Measurements from ENCODE around the gene KLHL22. TPM values are rescaled to one million over a fixed set of nuclear protein-coding genes. Genes with fewer than 3 reads are reported as not detected.
"Not testable (repeated sequence)": the region's sequence is repeated elsewhere in the genome, so short reads cannot be mapped to it uniquely, and the experiment has no call there.

The KLHL22 gene
- total and polyA plus RNA-seq, 8 donors: 9.9 to 22.9 (median 13.2) TPM

- H3K36me3 ChIP-seq: no peaks in the 10 kb centered on the region
- FAIRE-seq (no peak), DNase-seq (peak; percentile 86 to 95 (median 88)), ATAC-seq (peak; percentile 91 to 97 (median 94))
- TF ChIP-seq CTCF (IDR thresholded peaks at IDR 0.05): no peak
- H3K9me3 ChIP-seq: no peaks in the 10 kb centered on the region
- peak within 1 kb of the TSS; percentile 81 to 98 (median 89) for H3K4me3 ChIP-seq
- no peaks in the 10 kb centered on the region for H3K27me3 ChIP-seq
- peak within 1 kb of the TSS; percentile 85 to 92 (median 88) for H3K27ac ChIP-seq
- 0 to 1% methylated on average over 54 to 58 of the region's 58 CpGs for WGBS, 2 donors
- intact Hi-C loops (cut with DNase I): no loop called here
- H3K4me1 ChIP-seq: peaks cover 0 to 26% (median 16%) of the 10 kb centered on the region in 3 donors
Measured at GRCh38 chr22:20507253-20508066, 11.9 kb upstream of the KLHL22 start, which contains the start of gene MED15. Gene MED15 (plus strand): TSS chr22:20507610. CDS start chr22:20507679, 69 bp downstream.

GRCh38 chr22:20506543-20507252, 11.1 kb upstream of the KLHL22 start:
- Histone ChIP-seq H3K4me3 (peak overlapping the region in 3 of 4 donors; percentile 81 to 98 (median 96)), H3K27me3 (no peaks in the 10 kb centered on the region), H3K9me3 (no peaks in the 10 kb centered on the region), H3K27ac (peak overlapping the region in 3 of 4 donors; percentile 86 to 92 (median 91)), H3K4me1 (peaks cover 0 to 26% (median 16%) of the 10 kb centered on the region in 3 donors), H3K36me3 (no peaks in the 10 kb centered on the region)
- DNase-seq: no peak
- intact Hi-C loops (cut with DNase I): no loop called here
- FAIRE-seq: no peak
- ATAC-seq: no peak
- TF ChIP-seq CTCF (IDR thresholded peaks at IDR 0.05): no peak
- WGBS, 2 donors: 72 to 73% methylated on average over 13 of the region's 13 CpGs

GRCh38 chr22:20504293-20504922, 8.8 kb upstream of the KLHL22 start:
- H3K4me3 ChIP-seq; H3K36me3 ChIP-seq; FAIRE-seq; H3K9me3 ChIP-seq; DNase-seq; ATAC-seq; H3K27ac ChIP-seq; intact Hi-C loops (cut with DNase I); H3K4me1 ChIP-seq; H3K27me3 ChIP-seq: not testable (repeated sequence)
- WGBS, 2 donors: 81 to 84% methylated on average over 5 of the region's 5 CpGs

DNA sequence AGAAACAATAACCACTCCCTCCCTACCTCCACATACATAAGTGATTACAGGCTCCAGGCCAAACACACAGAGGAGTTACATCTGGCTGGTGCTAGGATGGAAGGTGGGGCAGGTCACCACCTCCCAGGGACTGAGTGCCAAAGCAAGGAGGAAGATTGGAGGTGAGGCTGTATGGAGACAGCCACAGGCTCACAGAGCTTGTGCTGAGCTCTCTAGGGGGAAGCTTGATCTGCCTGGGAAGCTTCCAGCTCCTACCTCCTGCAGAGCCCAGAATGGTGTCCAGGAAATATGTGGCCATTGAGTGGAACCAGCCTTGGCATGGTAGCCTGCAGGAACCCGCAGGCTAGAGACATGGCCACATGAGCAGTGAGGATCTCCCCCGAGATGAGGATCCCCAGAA, 8.2 kb upstream of the KLHL22 start:
- no peak overlapping the region for H3K4me3 ChIP-seq
- ATAC-seq (no peak), FAIRE-seq (no peak), DNase-seq (no peak)
- no peaks in the 10 kb centered on the region for H3K9me3 ChIP-seq
- H3K36me3 ChIP-seq: no peaks in the 10 kb centered on the region
- no peak for TF ChIP-seq CTCF (IDR thresholded peaks at IDR 0.05)
- intact Hi-C loops (cut with DNase I): no loop called here
- H3K27ac ChIP-seq: no peak overlapping the region
- 80 to 83% methylated on average over 2 of the region's 2 CpGs for WGBS, 2 donors
- no peaks in the 10 kb centered on the region for H3K27me3 ChIP-seq
- peaks cover 0 to 3% (median 3%) of the 10 kb centered on the region in 3 donors for H3K4me1 ChIP-seq

DNA sequence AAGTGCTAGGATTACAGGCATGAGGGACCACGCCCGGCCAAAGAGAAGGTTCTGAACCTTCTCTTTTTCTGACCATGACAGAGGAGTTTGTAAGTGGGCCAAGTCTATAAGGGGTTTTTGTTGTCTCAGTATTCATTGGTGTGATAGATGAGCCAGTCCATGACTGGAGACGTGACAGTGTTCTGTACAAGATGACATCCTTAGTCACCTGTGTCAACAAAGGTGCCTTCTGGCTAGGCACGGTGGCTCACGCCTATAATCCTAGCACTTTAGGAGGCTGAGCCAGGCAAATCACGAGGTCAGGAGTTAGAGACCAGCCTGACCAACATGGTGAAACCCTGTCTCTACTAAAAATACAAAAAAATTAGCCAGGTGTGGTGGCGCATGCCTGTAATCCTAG, 4.2 kb upstream of the KLHL22 start:
- ATAC-seq (no peak), DNase-seq (no peak), FAIRE-seq (no peak)
- intact Hi-C loops (cut with DNase I): loop anchor here in 1 of 3 donors (10.0 kb wide), 1 partner anchor 75 kb away; no protein-coding TSS in a partner anchor
- WGBS, 2 donors: 86 to 87% methylated on average over 7 of the region's 7 CpGs
- Histone ChIP-seq H3K4me1 (peaks cover 0 to under 1% (median 0%) of the 10 kb centered on the region in 3 donors), H3K27me3 (no peaks in the 10 kb centered on the region), H3K9me3 (no peaks in the 10 kb centered on the region), H3K4me3 (no peak overlapping the region), H3K27ac (no peak overlapping the region), H3K36me3 (no peaks in the 10 kb centered on the region)
- TF ChIP-seq CTCF (IDR thresholded peaks at IDR 0.05): no peak

Data from pancreas (tissue), 10 donors.